Hematopoietic multipotent progenitor cell treated with erythropoietin and hydrocortisone succinate and interleukin-3 and kit ligand, for 15 days (in vitro differentiated cells): ENCODE measurements around the gene TRIM21.
A peak's percentile ranks its signal among the peaks of the same experiment; 100 is the strongest.
"Not testable (repeated sequence)": the region's sequence is repeated elsewhere in the genome, so short reads cannot be mapped to it uniquely, and the experiment has no call there.

ENCODE experiments used
- DNase-seq: peaks from one replicate; pipeline ENCODE4 v3.0.0-alpha.2; 2015; ENCODE audit warnings: low spot score

TRIM21 gene

DNA sequence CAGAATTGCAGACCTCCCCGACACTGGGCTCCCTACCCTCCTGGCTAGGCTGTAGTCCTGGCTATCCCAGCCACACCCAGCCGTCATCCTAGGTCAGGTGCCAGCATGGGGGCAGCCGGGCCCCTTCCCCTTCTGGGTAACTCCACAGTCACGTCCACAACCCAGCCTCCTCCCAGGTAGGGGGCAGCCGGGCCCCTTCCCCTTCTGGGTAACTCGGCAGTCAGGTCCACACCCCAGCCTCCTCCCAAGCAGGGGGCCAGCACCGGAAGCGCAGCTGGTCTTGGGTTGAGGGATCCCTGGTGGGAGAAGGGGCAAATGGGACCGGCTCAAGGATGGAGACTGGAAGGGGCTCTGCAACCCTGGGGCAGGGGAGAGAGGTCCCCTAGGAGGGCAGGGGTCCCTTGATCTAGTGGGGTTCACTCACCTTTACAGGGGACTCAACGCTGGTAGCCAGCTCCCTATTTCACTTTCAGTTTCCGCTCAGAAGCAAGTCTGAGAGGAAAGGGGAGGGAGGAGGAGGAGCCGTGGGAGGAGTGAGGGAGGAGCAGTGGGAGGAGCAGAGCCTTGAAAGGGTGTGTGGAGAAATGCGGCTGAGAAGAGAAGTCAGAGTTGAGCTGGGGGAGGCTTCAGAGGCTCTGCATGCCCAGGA is at the start of gene TRIM21:
Gene TRIM21, minus strand, starts transcription at position 494 of the 649 bp plus-strand sequence. CDS start 3,293 bp downstream, outside the sequence.
- DNase-seq: peak; percentile 90

DNA sequence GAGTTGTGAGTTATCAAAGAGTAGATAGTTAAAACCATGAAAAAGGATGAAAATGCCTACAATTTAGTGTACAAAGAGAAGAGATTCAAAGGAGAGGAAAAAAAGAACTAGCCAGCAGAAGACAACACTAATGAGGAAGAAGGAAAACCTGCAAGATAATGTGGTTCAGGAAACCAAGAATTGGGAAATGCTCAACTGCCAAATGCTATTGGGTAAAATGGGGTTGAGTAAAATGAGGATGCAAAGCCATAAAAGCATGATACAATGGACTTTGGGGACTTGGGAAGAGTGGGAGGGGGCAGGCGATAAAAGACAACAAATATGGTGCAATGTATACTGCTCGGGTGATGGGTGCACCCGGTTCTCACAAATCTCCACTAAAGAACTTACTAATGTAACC is 48.0 kb upstream of the TRIM21 start:
- DNase-seq: no peak

DNA sequence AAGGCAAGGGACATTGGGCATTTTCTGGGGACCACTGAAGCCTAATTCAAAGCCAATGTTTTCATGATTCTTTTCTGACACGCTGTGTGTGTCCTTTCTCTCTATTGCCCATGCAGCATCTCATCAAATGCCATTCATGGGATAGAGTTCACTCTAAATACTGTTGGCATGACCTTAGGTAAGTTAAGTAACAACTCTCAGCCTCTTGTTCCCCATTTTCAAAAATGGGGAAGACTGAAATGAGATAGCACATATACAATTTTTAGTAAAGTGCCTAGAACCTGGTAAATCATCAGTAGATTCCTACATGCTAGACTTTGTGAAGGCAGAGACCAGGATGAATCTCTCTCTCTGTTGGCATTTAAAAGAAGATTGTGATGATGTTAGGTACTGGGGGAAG is 42.9 kb upstream of the TRIM21 start:
- no peak for DNase-seq

DNA sequence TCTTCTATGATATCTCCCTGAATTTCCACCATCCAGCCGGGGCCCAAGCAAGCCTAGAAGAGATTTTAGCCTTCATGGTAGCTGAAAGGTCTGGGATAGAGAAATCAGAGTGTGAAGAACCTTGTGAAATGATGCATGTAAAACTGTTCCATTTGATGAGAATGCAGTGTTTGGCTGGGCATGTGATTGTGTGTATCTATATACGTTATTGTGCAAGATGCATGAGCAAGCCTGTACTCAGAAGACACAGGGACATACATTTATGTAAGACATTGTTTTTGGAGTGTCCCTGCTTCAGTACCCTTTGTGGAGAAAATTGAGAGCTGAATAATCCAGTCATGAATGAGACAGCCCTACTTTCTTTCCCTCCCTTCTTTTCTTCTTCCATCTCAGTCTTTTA is 40.4 kb upstream of the TRIM21 start:
- no peak for DNase-seq

DNA sequence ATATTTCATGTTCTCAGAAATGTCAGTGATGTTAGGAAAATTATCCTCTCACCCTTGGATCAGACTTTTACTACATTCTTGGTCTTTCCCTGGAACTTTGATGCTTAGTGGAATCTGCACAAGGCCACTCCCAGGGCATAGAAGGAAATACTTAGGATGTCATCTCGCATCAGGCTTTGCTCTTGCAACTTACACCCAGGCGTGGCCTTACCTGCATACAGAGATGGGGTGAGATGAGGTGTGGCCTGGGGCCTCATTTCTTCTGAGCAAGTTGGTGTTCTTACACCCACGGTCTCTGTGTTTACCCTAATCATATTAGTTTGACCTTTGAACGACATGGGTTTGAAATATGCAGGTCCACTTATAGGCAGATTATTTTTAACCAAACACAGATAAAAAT is 36.5 kb upstream of the TRIM21 start:
- no peak for DNase-seq

DNA sequence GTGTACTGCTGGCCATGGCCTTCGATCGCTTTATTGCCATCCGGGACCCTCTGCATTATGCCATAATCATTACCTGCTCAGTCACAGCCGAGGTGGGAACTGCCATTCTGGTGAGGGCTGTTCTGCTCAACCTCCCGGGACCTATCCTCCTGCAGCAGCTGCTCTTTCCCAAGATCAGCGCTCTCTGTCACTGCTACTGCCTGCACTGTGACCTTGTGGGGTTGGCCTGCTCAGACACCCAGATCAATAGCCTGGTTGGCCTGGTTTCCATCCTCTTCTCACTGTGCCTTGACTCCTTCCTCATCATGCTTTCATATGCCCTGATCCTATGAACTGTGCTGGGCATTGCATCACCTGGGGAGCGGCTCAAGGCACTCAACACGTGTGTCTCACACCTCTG is 24.9 kb upstream of the TRIM21 start:
- no peak for DNase-seq

DNA sequence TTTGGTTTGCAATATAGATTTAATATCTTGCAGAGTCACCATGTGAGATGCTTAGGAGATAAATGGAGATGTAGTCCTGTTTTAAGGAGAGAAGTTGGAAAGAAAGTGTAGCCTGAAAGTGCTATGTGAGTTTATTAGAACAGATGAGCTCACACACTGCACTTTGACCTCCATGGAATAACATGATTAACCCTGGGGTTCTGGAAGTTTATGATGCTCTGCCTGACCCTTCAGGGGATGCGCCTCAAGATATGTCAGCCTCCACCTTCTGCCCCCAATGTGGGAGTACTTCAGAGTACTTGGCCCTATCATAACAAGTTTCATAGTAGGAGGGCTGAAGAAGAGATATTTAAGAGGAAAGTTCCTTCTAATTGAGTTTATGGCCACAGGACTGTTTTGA is 23.3 kb upstream of the TRIM21 start:
- no peak for DNase-seq

DNA sequence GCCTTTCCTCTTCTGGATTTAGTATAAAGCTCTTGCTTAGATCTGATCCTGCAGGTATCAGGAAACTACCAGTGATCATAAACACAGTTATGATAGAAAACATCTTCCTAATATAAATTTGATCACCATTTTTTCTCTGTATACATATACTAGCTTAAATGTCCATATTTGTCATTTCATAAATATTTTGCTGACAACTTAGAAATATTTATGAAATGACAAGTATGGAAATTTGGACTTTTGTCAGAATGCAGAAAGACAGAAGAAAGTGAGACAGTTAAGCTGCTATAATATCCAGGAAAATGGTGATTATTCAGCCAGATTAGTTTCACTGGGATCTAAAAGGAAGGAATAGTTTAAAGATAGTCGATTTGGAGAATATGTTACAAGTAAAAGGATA is 22.8 kb upstream of the TRIM21 start:
- no peak for DNase-seq

DNA sequence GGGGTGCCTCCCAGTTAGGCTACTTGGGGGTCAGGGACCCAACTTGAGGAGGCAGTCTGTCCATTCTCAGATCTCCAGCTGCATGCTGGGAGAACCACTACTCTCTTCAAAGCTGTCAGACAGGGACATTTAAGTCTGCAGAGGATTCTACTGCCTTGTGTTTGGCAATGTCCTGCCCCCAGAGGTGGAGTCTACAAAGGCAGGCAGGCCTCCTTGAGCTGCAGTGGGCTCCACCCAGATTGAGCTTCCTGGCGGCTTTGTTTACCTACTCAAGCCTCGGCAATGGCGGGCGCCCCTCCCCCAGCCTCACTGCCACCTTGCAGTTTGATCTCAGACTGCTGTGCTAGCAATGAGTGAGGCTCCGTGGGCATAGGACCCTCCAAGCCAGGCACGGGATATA is 12.7 kb upstream of the TRIM21 start:
- DNase-seq: not testable (repeated sequence)

DNA sequence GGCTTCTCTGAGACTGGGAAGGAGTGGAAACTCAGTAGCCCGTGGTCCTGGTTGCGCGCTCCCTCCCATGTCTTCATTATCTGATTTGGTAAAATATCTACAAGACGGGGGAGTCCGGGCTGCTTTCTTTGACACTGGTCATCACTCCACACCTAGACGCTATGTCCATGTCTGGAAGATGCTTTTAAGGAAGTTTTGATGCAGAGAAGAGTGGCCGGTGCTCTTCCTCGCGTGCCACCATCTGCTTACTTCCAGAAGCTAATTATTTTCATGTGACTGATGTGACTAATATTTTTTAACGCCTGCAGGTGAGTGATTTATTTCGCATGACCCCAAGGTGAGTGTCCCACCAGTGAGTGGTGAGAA is 339 bp upstream of the TRIM21 start:
- DNase-seq: no peak

DNA sequence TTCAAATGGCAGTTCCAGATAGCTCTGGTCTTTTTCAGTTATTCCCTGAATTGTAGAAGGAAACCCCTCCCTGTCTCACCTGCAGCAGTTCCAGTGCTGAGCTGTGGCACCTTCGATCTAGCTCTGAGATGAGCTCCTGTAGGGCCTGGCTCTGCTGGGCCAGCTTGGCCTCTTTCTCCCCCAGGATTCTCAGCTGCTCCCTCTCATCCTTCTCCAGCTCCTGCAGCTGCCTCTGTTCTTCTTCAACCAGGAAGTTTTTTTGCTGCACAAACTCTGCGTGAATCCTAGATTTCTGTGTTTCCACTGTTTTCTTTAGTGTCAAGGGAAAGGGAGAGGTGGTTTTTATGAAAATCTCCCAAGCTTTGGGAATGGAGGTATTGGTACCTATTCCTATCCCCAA is 5.3 kb downstream of the TRIM21 start:
- DNase-seq: no peak

DNA sequence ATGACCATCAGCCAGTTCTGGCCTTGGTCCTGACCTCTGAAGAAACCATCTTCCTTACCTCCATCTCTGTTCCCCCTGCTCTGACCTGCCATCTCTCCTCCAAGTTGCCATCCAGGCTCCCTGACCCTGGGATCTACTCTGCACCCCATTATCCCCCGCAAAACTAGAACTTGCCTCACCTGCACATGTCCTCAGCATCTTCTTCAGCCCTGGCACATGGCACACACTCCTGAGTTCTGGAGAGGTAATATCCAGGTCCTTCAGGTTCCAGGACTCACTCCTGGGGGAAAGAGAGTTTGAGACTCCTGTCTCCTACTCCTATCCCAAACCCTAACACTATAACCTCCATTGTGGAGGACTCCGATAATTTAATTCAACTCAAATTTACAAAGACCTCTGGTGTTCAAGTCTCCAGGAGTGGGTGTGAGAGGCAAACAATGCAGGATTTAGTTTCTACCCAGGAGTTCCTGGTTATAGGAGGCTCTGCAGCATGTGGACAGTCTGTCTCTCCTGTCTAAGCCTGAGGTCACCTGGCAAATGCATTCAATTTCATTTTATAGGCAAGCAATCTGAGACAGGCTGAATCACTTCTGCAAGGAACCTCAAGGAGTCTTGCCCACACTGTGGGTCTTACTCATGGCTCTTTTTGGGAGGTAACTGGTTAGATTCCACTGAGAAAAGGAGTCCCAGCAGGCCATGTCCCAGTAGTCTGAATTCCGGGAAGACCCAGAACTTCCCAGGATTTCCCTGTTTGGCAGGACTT is 7.3 kb downstream of the TRIM21 start:
- no peak for DNase-seq

DNA sequence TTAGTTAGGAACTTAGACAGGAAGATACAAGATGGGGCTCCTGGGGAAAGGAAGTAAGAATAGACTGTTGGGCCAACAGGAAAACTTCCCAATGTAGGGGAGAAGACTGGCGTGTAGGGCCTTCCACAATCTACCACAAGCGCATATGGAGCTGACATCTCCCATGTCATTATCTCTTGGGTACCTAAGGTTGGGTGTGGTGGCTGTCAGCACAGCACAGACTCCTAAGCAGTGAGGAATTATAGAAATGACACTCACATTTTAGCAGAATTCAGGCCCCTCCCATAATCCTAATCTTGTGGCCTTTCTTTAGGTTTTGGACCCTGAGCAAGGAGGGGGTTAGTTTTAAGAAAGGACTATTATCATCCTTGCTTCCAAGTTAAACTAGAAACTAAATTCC is 11.6 kb downstream of the TRIM21 start:
- peak; percentile 76 for DNase-seq

DNA sequence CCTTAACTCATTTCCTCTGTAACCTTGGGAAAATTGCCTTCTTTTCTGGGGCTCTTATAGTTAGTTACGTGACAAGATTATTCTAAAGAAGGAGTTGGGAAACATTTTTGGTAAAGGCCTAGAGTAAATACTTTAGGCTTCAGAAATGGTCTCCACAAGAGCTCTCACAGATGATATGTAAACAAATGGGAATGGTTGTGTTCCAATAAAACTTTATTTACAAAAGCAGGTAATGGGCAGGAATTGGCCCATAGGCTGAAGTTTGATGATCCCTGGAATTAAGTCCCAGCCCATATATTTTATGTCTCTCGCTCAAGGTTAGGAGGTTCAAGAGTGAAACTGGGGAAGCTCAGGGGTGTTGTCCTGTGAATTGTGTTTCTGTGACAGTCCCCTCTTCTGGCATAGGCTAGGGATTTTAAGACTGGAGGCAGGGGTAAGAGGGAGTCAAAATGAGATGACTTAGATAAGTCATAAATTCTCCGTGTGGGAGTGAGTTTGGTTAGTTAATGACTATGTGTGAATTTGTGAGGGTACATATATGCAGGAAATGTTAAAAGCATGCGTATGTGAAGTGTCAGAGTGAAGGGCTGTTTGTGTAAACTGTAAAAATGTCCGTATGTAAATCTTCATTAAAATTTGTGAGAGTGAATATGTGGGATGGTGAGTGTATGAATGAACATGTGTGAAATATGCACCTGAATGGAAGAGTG is 17.9 kb downstream of the TRIM21 start:
- no peak for DNase-seq

DNA sequence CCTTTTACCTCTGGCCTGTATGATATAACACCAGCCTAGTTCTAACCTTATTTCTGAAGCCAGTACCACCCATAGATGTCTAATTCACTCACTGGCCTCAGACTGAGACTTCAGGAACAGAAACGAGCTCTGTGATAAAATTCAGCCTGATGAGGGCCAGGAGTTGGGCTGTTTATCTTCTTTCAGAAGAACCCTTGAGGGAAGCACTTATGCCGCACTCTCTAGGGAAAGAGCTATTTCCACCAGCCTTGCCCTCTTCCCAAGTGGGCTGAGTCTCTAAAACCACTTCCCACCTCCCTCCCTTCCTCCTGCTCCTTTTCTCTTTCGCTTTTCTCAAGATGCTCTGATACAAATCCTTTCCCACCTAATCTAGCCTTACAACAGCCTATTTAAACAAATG is 23.3 kb downstream of the TRIM21 start:
- no peak for DNase-seq

DNA sequence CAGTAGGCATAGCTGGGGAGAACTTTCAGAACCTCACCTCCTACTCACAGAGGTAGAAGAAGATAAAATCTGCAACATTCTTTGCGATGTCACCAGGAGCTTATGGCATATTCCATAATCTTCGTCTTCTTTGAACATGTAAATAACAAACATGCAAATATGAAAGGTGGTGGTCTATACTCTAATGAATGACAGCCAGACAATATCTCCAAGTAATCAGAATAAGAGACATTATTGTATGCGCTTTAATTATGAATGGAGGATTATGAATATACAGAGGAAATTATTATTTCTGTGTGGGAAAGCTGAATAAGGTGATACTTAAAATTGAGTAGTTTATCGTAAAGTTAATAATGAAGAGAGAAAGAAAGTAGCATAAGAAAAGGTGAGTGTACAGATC is 25.2 kb downstream of the TRIM21 start, which contains the start of gene OR52B4:
Gene OR52B4, minus strand, starts transcription at position 101 of the 400 bp plus-strand sequence. Its CDS starts 91 bp downstream, at position 10.
- DNase-seq: no peak

DNA sequence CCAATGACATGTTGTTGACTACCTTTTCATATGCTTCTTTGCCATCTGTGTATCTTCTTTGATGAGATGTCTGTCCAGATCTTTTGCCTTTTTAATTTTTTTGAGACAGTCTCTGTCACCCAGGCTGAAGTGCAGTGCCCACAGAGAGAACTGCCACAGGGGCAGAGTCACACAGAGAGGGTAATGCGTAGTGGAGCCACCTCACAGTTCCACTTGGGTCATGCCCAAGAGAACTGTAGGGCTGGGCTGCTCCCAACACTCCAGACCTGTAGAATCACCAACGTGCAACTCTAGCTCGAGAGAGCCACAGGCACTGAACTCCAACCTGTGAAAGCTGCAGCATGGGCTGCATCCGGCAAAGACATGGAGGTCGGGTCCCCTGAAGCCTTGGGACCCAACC is 45.4 kb downstream of the TRIM21 start:
- not testable (repeated sequence) for DNase-seq

DNA sequence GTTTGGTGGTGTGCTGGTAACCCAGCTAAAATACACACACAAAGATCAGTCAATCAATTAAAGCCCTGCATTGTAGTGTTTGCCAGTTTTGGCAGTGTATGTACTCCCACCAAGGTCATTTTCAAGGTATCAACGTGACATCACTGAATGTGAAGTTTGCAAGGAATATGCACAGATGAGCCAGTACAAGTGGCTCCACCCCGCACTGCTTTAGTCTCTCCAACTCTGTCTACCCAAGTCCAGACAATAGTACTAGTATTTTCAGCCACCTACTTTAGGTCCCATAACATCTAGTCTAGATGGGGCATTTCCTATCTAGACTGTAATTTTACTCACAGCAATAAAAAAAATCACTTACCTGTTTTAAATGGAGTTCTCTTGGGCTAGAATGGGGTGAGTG is 48.1 kb downstream of the TRIM21 start:
- not testable (repeated sequence) for DNase-seq
